Activated T-helper 1 cell treated with Interleukin-2 at 50 U/mL for 16 hours (primary cell): Measurements from ENCODE around the gene TIGD2.

Source experiments
- DNase-seq: peaks from one replicate; pipeline ENCODE4 v3.0.0-alpha.2; 2020; ENCODE audit warnings: low read depth

Gene TIGD2

GRCh38 chr4:89162987-89163386 is 51.7 kb downstream of the TIGD2 start:
- no peak for DNase-seq

DNA sequence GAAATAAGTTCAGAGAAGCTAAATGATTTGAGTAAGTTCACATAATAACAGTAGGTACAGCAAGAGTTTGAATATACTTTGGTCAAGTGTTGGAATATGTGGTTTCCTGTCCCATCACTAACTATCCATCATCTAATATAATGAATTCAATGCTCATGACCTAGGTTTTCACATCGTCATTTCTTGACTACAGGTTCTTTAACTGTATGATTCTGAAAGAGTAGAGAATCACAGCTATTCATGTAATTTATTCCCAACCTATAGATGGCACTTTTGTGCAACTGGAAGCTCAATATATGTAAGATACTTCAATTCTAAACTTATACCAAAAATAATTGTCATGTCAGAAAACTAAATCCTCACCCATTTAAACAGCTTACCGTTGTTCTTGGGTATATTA is 53.1 kb downstream of the TIGD2 start:
- no peak for DNase-seq
